Prostate gland (tissue), 2 donors: ENCODE measurements around the gene ST13. TPM values are rescaled to one million over a fixed set of nuclear protein-coding genes. Genes with fewer than 3 reads are reported as not detected.

Source experiments
- DNase-seq: peaks from one replicate; pipeline ENCODE4 v3.0.0-alpha.2; 2019; ENCODE audit warnings: low spot score
- H3K27ac ChIP-seq, 2 donors: fragments of 200-600 bp; sonication (generic); 2 replicates each; pipeline ENCODE4 v1.5.1; 2017 to 2019
- H3K27me3 ChIP-seq: fragments of 200-600 bp; sonication (generic); replicated peaks from 2 replicates; pipeline ENCODE4 v1.5.1; 2019; ENCODE audit not compliant: insufficient read depth
- H3K36me3 ChIP-seq, 2 donors: fragments of 200-600 bp; sonication (generic); 1 replicate in 1 of 2; 2 replicates in 1 of 2; pipeline versions ENCODE4 v1.5.1 to v1.8.1; 2017 to 2019
- H3K4me1 ChIP-seq: fragments of 200-600 bp; sonication (generic); replicated peaks from 2 replicates; pipeline ENCODE4 v1.5.1; 2019
- H3K4me3 ChIP-seq, 2 donors: fragments of 200-600 bp; sonication (generic); 2 replicates each; pipeline ENCODE4 v1.5.1; 2017 to 2019
- H3K9me3 ChIP-seq: fragments of 200-600 bp; sonication (generic); 2 replicates; pipeline ENCODE4 v1.5.1; 2017
- POLR2A ChIP-seq: fragments of 450-650 bp; IDR thresholded peaks from one replicate; pipeline ENCODE4 v1.6.1; 2016; ENCODE audit warnings: antibody characterized with exemption, mild to moderate bottlenecking
- POLR2AphosphoS5 ChIP-seq: sonication (generic); formaldehyde crosslinking; IDR thresholded peaks from one replicate; pipeline ENCODE4 v1.6.1; 2017; ENCODE audit warnings: antibody characterized with exemption
- WGBS: methylation state at CpG from one replicate; pipeline ENCODE4 v1.1.5; 2018; 5-methylcytosine and 5-hydroxymethylcytosine counted together
- intact Hi-C: fragments of 100-400 bp; cut with DNase I; formaldehyde crosslinking; loops from one replicate; pipeline ENCODE4 v1.14.2; 2022
- total RNA-seq, 2 donors: library from RNA; depleted of rRNA; stranded (reverse); fragments of >200 nt; gene quantifications; one replicate each; pipeline ENCODE4 v1.1.0, GENCODE V29; 2016
- TF ChIP-seq, protein P1 (sequence below), 4 experiments: fragments of 200-600 bp in 2 of 4; fragments of 450-650 bp in 2 of 4; sonication (generic) in 2 of 4; IDR thresholded peaks; 1 replicate in 3 of 4; 2 replicates in 1 of 4; pipeline ENCODE4 v1.5.1; 2016 to 2019; ENCODE audit warnings: antibody characterized with exemption in 4 of 4, mild to moderate bottlenecking in 2 of 4, moderate library complexity in 2 of 4

The ST13 gene
- total RNA-seq, 2 donors from 2014 or later: 159 to 205 TPM

DNA sequence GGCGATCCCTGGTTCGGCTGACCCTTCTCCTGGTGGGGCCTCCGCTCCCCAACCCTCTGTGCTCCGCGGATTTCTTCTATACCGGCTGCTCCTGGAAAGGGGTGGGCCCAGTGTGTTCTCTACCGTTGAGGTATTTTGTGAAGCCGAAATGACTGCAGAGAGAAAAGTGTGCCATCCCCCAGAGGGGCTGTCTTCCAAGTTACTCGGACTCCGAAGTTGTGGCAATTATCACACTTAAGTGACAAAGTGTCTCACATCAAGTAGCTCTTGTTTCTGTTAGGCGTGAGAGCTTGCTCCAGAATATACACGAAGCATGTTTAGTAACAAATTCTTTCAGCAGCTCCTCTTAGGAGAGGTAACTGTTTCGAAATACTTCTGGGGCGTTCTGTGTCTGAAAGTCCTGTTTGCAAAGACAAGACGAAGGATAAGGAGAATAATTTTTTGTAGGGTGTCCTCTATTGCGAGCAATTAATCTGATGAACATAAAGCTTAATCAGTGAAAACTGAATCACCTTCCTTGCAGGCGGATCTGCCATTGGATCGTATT, 943 bp upstream of the ST13 start:
- Histone ChIP-seq H3K4me3 (peak overlapping the region; percentile 82 to 89), H3K36me3 (no peaks in the 10 kb centered on the region), H3K9me3 (no peaks in the 10 kb centered on the region), H3K27ac (peak overlapping the region; percentile 99), H3K4me1 (peaks cover 9% of the 10 kb centered on the region), H3K27me3 (no peaks in the 10 kb centered on the region)
- DNase-seq: no peak
- WGBS: 2% methylated on average over 18 of the region's 18 CpGs
- intact Hi-C loops: loop anchor here (5.0 kb wide), 1 partner anchor 40 kb away; the partner anchor contains the start of gene SLC25A17
- TF ChIP-seq POLR2AphosphoS5 (no peak), POLR2A (no peak)
- TF ChIP-seq, protein P1, sequence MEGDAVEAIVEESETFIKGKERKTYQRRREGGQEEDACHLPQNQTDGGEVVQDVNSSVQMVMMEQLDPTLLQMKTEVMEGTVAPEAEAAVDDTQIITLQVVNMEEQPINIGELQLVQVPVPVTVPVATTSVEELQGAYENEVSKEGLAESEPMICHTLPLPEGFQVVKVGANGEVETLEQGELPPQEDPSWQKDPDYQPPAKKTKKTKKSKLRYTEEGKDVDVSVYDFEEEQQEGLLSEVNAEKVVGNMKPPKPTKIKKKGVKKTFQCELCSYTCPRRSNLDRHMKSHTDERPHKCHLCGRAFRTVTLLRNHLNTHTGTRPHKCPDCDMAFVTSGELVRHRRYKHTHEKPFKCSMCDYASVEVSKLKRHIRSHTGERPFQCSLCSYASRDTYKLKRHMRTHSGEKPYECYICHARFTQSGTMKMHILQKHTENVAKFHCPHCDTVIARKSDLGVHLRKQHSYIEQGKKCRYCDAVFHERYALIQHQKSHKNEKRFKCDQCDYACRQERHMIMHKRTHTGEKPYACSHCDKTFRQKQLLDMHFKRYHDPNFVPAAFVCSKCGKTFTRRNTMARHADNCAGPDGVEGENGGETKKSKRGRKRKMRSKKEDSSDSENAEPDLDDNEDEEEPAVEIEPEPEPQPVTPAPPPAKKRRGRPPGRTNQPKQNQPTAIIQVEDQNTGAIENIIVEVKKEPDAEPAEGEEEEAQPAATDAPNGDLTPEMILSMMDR (IDR thresholded peaks at IDR 0.05): no peak

DNA sequence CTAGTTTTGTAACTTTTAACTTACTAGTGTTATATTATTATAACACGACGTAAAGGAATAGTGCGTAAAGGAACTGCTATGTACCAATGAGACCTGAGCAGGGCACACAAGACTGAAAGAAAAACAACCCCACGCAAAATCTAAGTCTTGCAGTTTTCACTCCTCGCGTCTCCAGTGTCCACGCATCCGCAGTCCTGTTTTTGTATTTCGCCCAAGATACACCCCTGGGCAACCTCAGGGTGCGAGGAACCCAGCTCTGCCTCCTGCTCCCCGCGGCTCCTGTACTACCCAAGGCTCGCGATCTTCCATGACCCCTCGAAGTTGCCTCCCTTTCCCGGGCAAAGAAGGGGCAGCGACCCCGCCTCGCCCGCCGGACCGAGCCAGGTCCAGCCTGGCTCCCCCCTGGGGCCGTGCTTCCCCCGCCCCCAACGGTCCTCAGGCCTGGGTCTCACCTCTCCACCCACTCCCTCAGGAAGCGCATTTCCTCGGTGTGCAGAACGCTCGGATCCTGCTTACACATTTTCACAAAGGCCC, 393 bp downstream of the ST13 start:
- Histone ChIP-seq H3K27ac (peak overlapping the region; percentile 99), H3K4me3 (peak overlapping the region; percentile 82 to 89), H3K4me1 (peaks cover 9% of the 10 kb centered on the region), H3K27me3 (no peaks in the 10 kb centered on the region), H3K36me3 (no peaks in the 10 kb centered on the region), H3K9me3 (no peaks in the 10 kb centered on the region)
- DNase-seq: peak; percentile 11
- under 1% methylated on average over 28 of the region's 29 CpGs for WGBS
- intact Hi-C loops: loop anchor here (5.0 kb wide), 1 partner anchor 39 kb away; the partner anchor contains the start of gene SLC25A17
- TF ChIP-seq, protein P1 (IDR thresholded peaks at IDR 0.05): no peak
- TF ChIP-seq POLR2AphosphoS5: no peak
- no peak for TF ChIP-seq POLR2A

DNA sequence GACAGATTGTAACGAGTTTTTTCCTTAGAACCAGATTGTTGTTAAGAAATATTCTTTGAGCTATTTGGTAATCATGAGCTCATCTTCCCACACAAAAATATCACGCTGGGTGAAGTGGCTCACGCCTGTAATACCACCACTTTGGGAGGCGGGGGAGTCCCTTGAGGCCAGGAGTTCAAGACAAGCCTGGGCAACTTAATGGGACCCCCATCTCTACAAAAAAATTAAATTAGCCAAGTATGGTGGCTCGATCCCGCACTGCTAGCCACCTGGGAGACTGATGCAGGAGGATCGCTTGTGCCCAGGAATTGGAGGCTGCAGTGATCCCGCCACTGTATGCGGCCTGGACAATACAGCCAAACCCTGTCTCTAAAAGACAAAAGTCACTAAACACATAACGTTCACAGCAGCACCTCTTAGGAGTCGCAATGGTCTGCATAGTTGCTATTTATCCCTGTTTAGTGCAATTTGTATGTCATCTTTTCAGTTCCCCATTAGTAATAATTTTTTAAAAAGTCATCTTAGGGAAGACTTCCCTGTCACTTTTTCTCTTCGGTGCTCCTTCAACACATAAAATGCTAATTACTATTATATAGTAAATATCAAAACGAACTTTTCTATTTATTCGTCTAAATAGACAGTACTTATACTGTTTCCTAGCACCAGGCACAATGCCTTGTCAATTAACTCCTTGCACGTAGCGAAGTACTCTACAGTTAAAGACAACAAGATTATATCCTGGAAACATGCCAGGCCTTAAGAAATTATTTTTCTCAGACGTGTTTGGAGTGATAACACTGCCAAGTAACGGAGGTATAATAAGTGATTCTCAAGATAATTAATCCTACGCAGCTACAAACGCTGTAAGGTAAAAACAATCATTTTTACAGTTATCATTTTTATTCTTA, 1.1 kb downstream of the ST13 start:
- peaks cover 9% of the 10 kb centered on the region for H3K4me1 ChIP-seq
- peak overlapping the region; percentile 99 for H3K27ac ChIP-seq
- intact Hi-C loops: loop anchor here (5.0 kb wide), 1 partner anchor 38 kb away; the partner anchor contains the start of gene SLC25A17
- H3K4me3 ChIP-seq: peak overlapping the region; percentile 82 to 89
- peak; percentile 8 for DNase-seq
- no peaks in the 10 kb centered on the region for H3K36me3 ChIP-seq
- H3K9me3 ChIP-seq: no peaks in the 10 kb centered on the region
- no peaks in the 10 kb centered on the region for H3K27me3 ChIP-seq
- 26% methylated on average over 20 of the region's 20 CpGs for WGBS
- TF ChIP-seq, protein P1 (IDR thresholded peaks at IDR 0.05): no peak
- TF ChIP-seq POLR2A (no peak), POLR2AphosphoS5 (no peak)

DNA sequence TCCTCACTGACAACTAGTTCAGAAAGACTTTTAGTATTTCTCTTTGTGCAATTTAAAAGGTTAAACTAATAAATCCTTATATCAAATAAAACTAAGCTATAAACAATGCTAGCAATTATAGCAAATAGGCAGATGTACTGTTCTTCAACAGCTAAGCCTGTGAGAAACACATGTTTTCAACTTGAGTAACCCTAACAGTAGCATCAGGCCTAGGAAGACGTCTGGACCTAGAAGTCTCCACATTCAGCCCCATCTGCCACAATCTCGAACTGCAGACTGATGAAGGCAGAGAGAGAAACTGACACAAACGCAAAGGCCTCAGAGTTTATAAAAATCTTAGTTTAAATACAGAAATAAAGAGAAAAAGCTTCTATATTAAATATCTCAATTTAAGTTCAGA, 2.5 kb downstream of the ST13 start:
- peaks cover 9% of the 10 kb centered on the region for H3K4me1 ChIP-seq
- TF ChIP-seq POLR2AphosphoS5 (no peak), POLR2A (no peak)
- TF ChIP-seq, protein P1 (IDR thresholded peaks at IDR 0.05): no peak
- intact Hi-C loops: no loop called here
- DNase-seq: no peak
- no peaks in the 10 kb centered on the region for H3K36me3 ChIP-seq
- H3K27me3 ChIP-seq: no peaks in the 10 kb centered on the region
- 25% methylated on average over 3 of the region's 3 CpGs for WGBS
- peak overlapping the region; percentile 99 for H3K27ac ChIP-seq
- peak overlapping the region in 1 of 2 donors; percentile 82 for H3K4me3 ChIP-seq
- no peaks in the 10 kb centered on the region for H3K9me3 ChIP-seq
